Activated naive CD8-positive, alpha-beta T cell treated with anti-CD3 and anti-CD28 coated beads, Interleukin-2, amount 10 ng/mL, durations not matched to agents 7 days and 5 days (primary cell): ENCODE data around the gene LMCD1. TPM values are rescaled to one million over a fixed set of nuclear protein-coding genes. Genes with fewer than 3 reads are reported as not detected.
A peak's percentile ranks its signal among the peaks of the same experiment; 100 is the strongest.

Experiments used
- ATAC-seq: fragments of 150-1000 bp; cut with Tn5 transposase; one replicate; pipeline ENCODE4 v1.10.0; 2021; ENCODE audit warnings: low read depth, moderate library complexity
- POLR2A ChIA-PET: fragments of 350-600 bp; sonication (Branson Sonifier 250); formaldehyde crosslinking; loops from one replicate; lab custom pipeline; 2021; ENCODE audit warnings: antibody characterized with exemption; lab: Charles Lee
- DNase-seq: peaks from one replicate; pipeline ENCODE4 v3.0.0; 2021
- H3K27ac Mint-ChIP-seq: one replicate; pipeline ENCODE4 v1.8.0; 2022; ENCODE audit warnings: mild to moderate bottlenecking, mixed read lengths
- H3K27me3 Mint-ChIP-seq: one replicate; pipeline ENCODE4 v1.8.0; 2022; ENCODE audit warnings: mild to moderate bottlenecking, moderate library complexity, mixed read lengths
- H3K36me3 Mint-ChIP-seq: one replicate; pipeline ENCODE4 v1.8.0; 2021; ENCODE audit warnings: mild to moderate bottlenecking, mixed read lengths
- H3K4me1 Mint-ChIP-seq: one replicate; pipeline ENCODE4 v1.8.0; 2021; ENCODE audit warnings: mixed read lengths
- H3K4me3 Mint-ChIP-seq: one replicate; pipeline ENCODE4 v1.8.0; 2022; ENCODE audit warnings: mild to moderate bottlenecking, moderate library complexity, mixed read lengths
- H3K9me3 Mint-ChIP-seq: one replicate; pipeline ENCODE4 v1.8.0; 2021; ENCODE audit warnings: mixed read lengths
- total RNA-seq, 2 experiments: library from RNA; stranded (reverse); gene quantifications; one replicate each; pipeline ENCODE4 v1.2.3, GENCODE V29; 2021

Gene LMCD1
- total RNA-seq, 2 experiments from 2014 or later = 0.31 to 0.69 TPM

DNA sequence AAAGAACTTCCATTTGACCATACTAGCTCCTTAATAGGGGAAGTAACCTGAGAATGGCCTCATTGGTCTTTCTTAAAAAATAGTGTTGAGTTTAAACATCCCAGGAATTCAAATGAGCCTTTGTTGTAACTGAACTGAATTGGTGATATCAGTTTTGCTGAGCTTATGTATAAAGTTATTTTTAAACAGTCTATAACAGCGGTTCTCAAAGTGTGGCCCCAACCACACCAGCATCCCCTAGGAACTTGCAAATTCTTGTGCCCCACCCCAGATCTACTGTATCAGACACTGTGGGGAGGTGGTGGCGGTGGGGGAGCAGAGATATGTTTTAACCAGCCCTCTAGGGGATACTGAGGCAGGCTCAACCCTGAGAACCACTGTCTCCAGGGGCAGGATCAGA is 57.0 kb downstream of the LMCD1 start:
- H3K4me3 Mint-ChIP-seq = no peak overlapping the region
- POLR2A ChIA-PET = no interaction called here
- ATAC-seq (no peak), DNase-seq (no peak)
- no peak overlapping the region for H3K27ac Mint-ChIP-seq
- peaks cover 3% of the 10 kb centered on the region for H3K27me3 Mint-ChIP-seq
- no peaks in the 10 kb centered on the region for H3K4me1 Mint-ChIP-seq
- H3K36me3 Mint-ChIP-seq = no peaks in the 10 kb centered on the region
- no peaks in the 10 kb centered on the region for H3K9me3 Mint-ChIP-seq

DNA sequence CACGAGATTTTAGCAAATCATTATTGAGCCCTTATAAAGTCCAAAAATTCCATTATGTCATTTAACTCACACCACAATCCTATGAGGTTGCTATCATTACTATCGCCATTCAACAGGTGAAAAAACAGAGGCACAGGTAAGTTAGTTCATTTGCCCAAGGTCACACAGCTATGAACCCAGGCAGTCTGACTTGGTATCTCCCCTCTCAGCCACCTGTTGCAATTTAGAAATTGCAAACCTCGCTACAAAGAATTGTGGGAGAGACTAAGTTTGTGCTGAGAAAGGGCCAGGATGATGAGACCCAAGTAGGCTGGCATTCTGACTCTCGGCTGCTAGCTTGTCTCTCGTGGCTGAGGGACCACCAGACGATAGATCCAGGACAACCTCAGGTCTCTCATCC is 57.7 kb downstream of the LMCD1 start:
- H3K4me3 Mint-ChIP-seq = no peak overlapping the region
- no peaks in the 10 kb centered on the region for H3K4me1 Mint-ChIP-seq
- no peaks in the 10 kb centered on the region for H3K9me3 Mint-ChIP-seq
- no peaks in the 10 kb centered on the region for H3K36me3 Mint-ChIP-seq
- POLR2A ChIA-PET = no interaction called here
- ATAC-seq = no peak
- peaks cover 3% of the 10 kb centered on the region for H3K27me3 Mint-ChIP-seq
- no peak for DNase-seq
- H3K27ac Mint-ChIP-seq = no peak overlapping the region

DNA sequence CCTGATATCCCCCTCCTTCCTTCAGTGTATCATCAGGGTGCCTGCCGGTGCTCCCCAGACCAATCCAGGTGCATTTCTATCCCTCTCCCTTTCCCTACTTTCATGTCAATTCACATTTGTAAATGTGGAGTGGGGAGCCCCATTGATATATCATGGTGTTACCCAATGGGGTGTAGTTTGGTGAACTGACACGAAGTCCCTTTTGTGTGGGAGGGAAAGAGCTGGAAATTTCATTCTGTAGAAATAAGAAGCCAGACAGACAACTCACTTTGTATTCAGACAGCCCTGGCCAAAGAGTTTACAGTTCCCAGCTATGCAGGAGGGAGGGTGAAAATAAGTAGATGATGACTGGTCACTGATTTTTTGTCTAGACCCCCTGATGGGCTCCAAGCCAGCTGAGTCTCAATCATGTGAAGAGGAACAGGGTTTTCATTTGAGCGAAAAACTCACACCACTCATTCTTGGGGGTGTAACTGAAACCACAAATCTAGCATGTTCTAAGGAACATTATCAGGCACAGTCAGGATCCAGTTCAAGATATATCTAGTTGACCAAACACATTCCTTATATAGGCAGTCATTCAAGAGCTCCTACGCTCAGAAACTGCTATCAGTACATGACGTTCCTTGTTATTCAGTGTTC is 58.9 kb downstream of the LMCD1 start:
- POLR2A ChIA-PET = no interaction called here

DNA sequence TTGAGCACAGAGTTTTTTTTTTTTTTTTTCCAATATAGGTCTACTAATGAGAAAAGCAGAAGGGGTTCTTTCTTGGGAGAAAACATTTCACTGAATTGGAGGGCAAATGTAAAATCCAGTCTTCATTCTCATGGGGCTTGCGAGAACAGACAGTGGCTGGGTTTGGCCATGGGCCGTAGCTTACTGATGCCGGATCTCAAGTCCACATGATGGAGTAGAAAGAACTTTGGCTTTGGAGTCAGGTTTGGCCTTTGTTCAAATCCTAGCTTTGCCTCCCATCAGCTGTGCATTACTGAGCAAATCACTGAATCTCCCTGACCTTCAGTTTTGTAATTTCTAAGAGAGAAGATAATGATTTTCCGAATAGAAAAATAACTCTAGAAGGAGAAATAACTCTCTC is 59.7 kb downstream of the LMCD1 start:
- H3K27me3 Mint-ChIP-seq = peaks cover 3% of the 10 kb centered on the region
- ATAC-seq = no peak

More for the DNA sequence above, 58.9 kb downstream of the LMCD1 start:
- no peak for DNase-seq
- no peaks in the 10 kb centered on the region for H3K9me3 Mint-ChIP-seq
- no peaks in the 10 kb centered on the region for H3K4me1 Mint-ChIP-seq
- no peak for ATAC-seq
- peaks cover 3% of the 10 kb centered on the region for H3K27me3 Mint-ChIP-seq
- no peak overlapping the region for H3K27ac Mint-ChIP-seq
- no peaks in the 10 kb centered on the region for H3K36me3 Mint-ChIP-seq
- no peak overlapping the region for H3K4me3 Mint-ChIP-seq

DNA sequence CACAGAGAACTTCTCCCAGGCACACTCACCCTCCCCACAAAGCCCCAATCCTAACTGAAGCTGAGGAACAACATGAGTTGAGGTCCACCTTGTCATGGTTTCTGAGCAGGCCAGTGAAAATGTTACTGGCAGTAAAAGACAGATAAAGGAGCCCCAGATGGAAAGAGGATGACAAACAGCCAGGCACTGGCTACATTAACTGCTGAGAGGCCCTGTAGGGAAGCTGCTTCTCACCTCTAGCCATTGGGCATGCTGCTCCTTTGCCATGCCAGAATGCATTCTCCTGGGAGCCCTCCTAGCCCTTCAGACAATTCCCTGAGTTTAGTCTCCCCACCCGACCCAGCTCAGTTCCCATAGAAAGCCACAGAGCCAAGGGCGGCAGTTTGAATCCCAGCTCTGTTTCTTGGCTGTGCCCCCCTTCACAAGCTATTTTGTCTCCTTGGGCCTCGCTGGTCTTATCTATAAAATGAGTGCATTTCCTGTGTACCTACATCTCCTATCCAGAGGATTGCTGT is 60.5 kb downstream of the LMCD1 start:
- POLR2A ChIA-PET = no interaction called here
- ATAC-seq (no peak), DNase-seq (no peak)
- Mint-ChIP-seq H3K27ac (no peak overlapping the region), H3K4me1 (no peaks in the 10 kb centered on the region), H3K4me3 (no peak overlapping the region), H3K27me3 (peaks cover 3% of the 10 kb centered on the region), H3K9me3 (no peaks in the 10 kb centered on the region), H3K36me3 (no peaks in the 10 kb centered on the region)

More for the DNA sequence above, 59.7 kb downstream of the LMCD1 start:
- H3K9me3 Mint-ChIP-seq = no peaks in the 10 kb centered on the region
- H3K4me1 Mint-ChIP-seq = no peaks in the 10 kb centered on the region
- POLR2A ChIA-PET = no interaction called here
- no peaks in the 10 kb centered on the region for H3K36me3 Mint-ChIP-seq
- no peak overlapping the region for H3K4me3 Mint-ChIP-seq
- H3K27ac Mint-ChIP-seq = no peak overlapping the region
- DNase-seq = no peak

DNA sequence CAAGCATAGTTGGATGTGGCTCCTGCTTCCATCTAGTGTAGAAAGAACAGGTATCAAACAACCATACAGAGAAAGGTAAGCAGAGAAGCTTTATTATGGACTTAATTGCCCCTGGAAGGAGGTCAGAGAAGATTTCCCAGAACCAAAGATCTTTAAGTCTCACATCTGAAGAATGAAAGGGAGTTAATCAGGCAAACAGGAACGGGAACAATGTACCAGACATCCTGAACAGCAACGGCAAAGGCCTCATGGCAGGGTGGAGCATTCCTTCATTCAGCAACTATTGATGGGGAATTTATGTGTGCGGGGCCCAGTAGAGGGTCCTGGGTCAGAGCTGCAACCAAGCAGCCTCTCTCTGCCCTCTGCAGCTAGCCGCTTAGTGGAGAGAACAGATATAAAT is 61.5 kb downstream of the LMCD1 start:
- POLR2A ChIA-PET = no interaction called here
- no peak for ATAC-seq
- H3K27ac Mint-ChIP-seq = no peak overlapping the region
- H3K4me1 Mint-ChIP-seq = no peaks in the 10 kb centered on the region
- DNase-seq = no peak
- no peaks in the 10 kb centered on the region for H3K36me3 Mint-ChIP-seq
- no peaks in the 10 kb centered on the region for H3K9me3 Mint-ChIP-seq
- H3K27me3 Mint-ChIP-seq = peaks cover 3% of the 10 kb centered on the region
- no peak overlapping the region for H3K4me3 Mint-ChIP-seq

DNA sequence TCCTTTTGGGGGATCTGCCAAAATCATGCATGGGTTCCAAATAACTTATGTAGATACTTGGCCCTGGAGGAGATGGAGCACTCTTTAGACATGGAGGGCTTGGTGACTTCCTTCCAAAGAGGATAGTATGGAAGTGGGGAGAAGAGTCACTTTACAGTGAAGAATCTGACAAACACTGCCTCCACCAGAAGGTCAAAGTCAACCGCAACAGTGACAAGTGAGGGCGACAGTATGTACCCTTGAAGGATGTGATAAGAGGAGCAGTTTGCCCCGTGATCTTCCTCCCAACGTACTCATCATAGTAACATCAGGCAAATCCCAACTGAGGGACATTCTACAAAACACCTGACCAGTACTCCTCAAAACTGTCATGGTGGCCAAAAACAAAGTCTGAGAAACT is 62.0 kb downstream of the LMCD1 start:
- Mint-ChIP-seq H3K27me3 (peaks cover 3% of the 10 kb centered on the region), H3K36me3 (no peaks in the 10 kb centered on the region), H3K27ac (no peak overlapping the region), H3K4me1 (no peaks in the 10 kb centered on the region), H3K4me3 (no peak overlapping the region), H3K9me3 (no peaks in the 10 kb centered on the region)
- DNase-seq (no peak), ATAC-seq (no peak)
- POLR2A ChIA-PET = no interaction called here

DNA sequence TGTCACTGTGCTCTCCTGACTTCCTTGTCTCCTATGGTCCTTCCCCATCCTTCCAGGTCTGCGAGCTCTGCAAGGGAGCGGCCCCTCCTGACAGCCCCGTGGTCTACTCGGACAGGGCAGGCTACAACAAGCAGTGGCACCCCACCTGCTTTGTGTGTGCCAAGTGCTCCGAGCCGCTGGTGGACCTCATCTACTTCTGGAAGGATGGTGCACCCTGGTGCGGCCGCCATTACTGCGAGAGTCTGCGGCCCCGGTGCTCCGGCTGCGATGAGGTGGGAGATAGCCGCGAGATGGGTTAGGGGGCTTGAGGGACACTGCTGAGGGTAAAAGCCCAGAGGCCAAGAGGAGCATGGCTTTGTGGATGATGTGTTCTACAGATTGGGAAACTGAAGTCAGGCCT is 63.8 kb downstream of the LMCD1 start:
- POLR2A ChIA-PET = no interaction called here
- no peak for ATAC-seq
- Mint-ChIP-seq H3K27me3 (peaks cover 3% of the 10 kb centered on the region), H3K36me3 (peaks cover under 1% of the 10 kb centered on the region), H3K4me1 (peaks cover 2% of the 10 kb centered on the region), H3K9me3 (no peaks in the 10 kb centered on the region), H3K4me3 (no peak overlapping the region), H3K27ac (no peak overlapping the region)
- DNase-seq = no peak

DNA sequence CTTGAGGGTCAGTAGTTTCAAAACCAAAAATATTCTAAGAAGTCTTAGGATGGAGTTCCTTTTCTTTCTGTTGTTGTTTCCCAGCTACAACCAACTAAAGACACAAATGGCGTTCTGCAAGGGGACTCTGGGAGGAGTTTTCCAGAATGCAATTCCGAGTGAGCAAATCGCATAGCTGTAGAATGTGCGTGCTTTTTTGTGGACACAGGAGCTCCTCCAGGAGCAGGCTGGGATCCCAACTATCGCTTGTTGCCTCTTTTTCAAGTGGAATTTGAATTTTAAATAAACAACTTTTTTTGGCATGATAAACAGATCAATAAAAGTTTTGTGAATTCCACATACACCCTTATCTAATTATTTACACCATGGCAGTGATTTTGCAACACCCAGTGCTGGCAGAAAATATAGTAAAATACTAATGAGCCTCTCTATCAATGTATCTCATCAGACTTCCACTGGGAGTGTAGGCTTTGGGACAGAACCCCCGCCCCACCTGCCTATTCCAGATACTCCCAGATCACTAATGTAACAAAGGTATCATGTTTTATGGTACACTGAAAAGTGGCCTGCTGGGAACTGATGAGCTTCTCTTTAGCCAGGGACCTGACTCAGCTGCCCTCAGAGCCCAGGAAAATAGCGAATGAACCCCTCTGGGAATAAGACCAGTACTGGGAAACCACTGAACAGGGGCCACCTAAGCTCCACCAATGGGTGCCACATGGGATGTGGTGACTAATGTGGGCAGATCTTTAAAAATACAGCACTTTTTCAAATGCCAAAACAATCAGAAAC is 66.4 kb downstream of the LMCD1 start:
- Mint-ChIP-seq H3K4me3 (no peak overlapping the region), H3K27me3 (no peaks in the 10 kb centered on the region), H3K36me3 (peaks cover 1% of the 10 kb centered on the region), H3K27ac (no peak overlapping the region), H3K4me1 (peaks cover 16% of the 10 kb centered on the region), H3K9me3 (peaks cover 3% of the 10 kb centered on the region)
- ATAC-seq = no peak
- no peak for DNase-seq
- POLR2A ChIA-PET = no interaction called here

DNA sequence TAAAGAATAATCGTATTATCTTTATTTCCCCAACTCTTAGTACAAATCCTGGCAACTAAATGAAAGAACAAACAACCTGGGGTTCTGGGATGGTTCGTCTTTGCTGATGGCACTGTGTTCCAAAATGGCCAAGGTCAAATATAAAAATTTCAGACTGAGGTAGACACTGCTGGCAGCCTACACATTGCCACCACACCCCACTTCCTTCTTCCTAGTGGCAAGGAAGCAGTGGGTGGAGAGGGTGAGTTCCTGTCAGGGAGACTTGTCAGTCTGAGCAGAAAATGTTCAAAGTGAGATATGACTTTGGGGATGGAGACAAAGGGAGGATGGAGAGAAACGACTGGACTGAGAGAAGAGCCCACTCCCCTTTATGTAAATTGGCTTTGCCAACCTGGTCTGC is 69.6 kb downstream of the LMCD1 start:
- Mint-ChIP-seq H3K9me3 (peaks cover 3% of the 10 kb centered on the region), H3K27me3 (peaks cover 3% of the 10 kb centered on the region), H3K36me3 (peaks cover 1% of the 10 kb centered on the region), H3K4me1 (peaks cover 16% of the 10 kb centered on the region), H3K4me3 (no peak overlapping the region), H3K27ac (peak overlapping the region; percentile 32)
- DNase-seq = no peak
- POLR2A ChIA-PET = no interaction called here
- no peak for ATAC-seq

DNA sequence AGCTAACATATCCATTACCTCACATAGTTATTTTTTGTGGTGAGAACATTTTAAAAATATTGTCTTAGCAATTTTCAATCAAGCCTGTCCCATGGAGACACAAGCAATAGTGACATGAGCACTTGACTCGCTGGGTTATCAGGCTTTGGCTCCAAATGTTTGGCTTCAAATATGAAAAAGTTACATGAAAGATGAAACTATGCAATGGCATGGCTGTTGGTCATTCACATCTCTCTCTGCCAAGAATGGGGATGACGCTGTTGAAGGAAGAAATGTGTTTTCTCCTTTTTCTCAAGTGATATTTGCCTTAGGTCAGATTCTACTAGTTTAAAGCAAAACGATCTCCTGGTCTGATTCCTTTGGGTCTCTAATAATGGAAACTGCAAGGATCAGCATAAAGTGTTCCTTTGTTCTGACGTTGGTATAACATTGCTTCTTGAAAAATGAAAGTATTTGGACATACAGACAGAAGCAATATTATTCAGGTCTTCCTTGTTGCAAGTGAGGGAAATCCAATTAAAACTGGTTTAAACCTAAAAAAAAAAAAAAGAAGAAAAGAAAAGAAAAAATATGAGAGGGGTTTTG is 71.8 kb downstream of the LMCD1 start:
- Mint-ChIP-seq H3K27ac (no peak overlapping the region), H3K4me3 (no peak overlapping the region), H3K36me3 (peaks cover 1% of the 10 kb centered on the region), H3K4me1 (peaks cover 16% of the 10 kb centered on the region), H3K9me3 (peaks cover 3% of the 10 kb centered on the region), H3K27me3 (peaks cover 3% of the 10 kb centered on the region)
- DNase-seq (no peak), ATAC-seq (no peak)
- POLR2A ChIA-PET = no interaction called here

DNA sequence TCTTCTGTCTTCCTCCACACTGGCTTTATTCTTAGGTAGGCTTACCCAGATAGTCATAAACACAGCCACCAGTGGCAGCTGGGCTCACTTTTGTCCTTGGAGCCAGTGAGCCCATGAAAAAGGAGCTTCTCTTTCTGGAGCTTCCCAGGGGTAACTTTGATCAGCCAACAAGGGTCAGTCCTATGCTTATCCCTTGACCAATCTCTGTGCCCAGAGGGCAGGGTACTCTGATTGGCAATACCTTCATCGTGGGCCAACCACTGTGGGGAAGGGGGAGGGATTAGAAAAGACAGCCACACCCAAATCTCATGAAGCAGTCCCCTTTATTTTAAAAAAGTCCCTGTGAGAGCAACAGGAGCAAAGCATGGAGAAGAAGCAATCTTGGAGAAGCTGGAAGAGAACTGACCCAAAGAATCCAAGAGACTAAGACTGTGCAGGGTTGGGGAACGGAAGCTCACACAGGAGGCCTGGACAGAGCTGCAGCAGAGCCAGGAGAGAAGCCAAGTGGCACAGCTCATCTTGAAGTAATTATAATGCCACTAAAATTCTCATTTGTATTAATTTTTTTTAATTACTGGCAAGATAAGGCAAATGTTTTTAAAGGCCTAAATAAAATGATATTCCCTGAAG is 72.5 kb downstream of the LMCD1 start:
- peaks cover 3% of the 10 kb centered on the region for H3K9me3 Mint-ChIP-seq
- ATAC-seq = no peak
- DNase-seq = no peak
- peaks cover 1% of the 10 kb centered on the region for H3K36me3 Mint-ChIP-seq
- peaks cover 3% of the 10 kb centered on the region for H3K27me3 Mint-ChIP-seq
- no peak overlapping the region for H3K4me3 Mint-ChIP-seq
- no peak overlapping the region for H3K27ac Mint-ChIP-seq
- H3K4me1 Mint-ChIP-seq = peaks cover 15% of the 10 kb centered on the region
- POLR2A ChIA-PET = no interaction called here

DNA sequence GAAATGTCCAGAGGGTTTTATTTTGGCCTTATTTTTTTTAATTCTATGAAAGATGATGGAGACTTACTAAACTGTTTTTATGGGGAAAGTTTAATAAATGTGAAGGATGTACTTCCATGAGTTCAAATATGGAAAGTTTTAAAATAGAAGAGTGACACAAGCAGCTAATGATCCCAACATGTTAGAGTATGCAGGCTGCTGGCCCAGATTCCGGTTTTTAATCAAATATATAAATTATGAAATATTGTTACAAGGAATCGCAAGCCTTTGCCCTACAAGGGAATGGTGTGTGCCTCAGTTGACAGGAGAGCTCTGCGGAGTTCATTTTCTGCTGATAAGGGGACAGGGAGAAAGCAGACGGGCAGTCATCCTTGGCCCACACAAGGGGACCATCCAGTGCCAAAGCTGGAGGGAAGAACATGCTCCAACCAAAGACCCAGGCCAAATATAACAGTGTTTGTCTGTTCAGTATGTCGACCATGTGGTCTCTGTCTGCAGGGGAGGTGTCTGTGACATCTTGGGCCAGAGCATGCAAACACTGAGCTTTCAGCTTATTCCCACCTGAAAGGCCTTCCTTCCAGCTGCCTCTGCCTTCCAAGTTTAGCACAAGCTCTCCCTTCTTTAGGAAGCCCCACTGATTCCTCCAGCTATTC is 73.2 kb downstream of the LMCD1 start:
- Mint-ChIP-seq H3K9me3 (peaks cover 3% of the 10 kb centered on the region), H3K4me1 (peaks cover 15% of the 10 kb centered on the region), H3K27ac (no peak overlapping the region), H3K36me3 (peaks cover 1% of the 10 kb centered on the region), H3K27me3 (peaks cover 3% of the 10 kb centered on the region), H3K4me3 (no peak overlapping the region)
- POLR2A ChIA-PET = no interaction called here
- no peak for ATAC-seq
- DNase-seq = no peak
